ENCODE data around the gene TBC1D22B. TPM values are rescaled to one million over a fixed set of nuclear protein-coding genes. Genes with fewer than 3 reads are reported as not detected.

TBC1D22B gene
- total RNA-seq, 1 donor from 2014 or later = 16.5 TPM

DNA sequence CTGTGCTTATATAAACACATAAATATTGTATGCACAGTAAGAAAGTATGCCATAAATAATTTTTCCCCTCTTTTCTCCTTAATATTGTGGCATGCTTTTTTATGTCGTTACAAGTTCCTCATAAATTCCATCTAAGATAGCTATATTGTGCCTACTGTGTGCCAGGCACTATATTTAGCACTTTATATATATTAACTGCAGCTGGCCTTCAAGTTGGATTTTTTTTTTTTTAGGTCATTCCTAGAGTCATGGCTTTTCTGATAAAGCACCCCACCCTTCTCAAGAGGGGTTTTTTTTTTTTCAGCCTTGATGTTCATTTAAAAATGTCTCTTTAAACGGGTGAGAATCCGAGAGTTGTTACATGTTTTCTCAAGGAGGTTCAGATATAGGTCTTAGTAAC, 53.4 kb downstream of the TBC1D22B start:
- Histone ChIP-seq H3K9ac (no peak overlapping the region), H4K20me1 (ENCODE audit: low read depth) (peaks cover 5% of the 10 kb centered on the region), H3K27ac (no peak overlapping the region), H3K4me3 (no peak overlapping the region), H3K4me2 (no peak overlapping the region), H3K36me3 (no peaks in the 10 kb centered on the region), H3K27me3 (no peaks in the 10 kb centered on the region), H3K9me3 (ENCODE audit: low read depth) (no peaks in the 10 kb centered on the region), H3F3A (ENCODE audit: low read depth) (no peaks in the 10 kb centered on the region), H2AFZ (replicated peaks) (no peak overlapping the region), H3K79me2 (ENCODE audit: low read depth) (no peaks in the 10 kb centered on the region), H3K4me1 (no peaks in the 10 kb centered on the region)
- no peaks in the 10 kb centered on the region for H3K27me3 Mint-ChIP-seq (ENCODE audit: insufficient read depth, low read depth)
- H3K36me3 Mint-ChIP-seq = peaks cover 14% of the 10 kb centered on the region
- no peak overlapping the region for H3K4me3 Mint-ChIP-seq
- TF ChIP-seq EZH2phosphoT487 (IDR thresholded peaks at IDR 0.05) = no peak
- no peak for TF ChIP-seq EZH2 (IDR thresholded peaks at IDR 0.05)
- TF ChIP-seq, protein P1, sequence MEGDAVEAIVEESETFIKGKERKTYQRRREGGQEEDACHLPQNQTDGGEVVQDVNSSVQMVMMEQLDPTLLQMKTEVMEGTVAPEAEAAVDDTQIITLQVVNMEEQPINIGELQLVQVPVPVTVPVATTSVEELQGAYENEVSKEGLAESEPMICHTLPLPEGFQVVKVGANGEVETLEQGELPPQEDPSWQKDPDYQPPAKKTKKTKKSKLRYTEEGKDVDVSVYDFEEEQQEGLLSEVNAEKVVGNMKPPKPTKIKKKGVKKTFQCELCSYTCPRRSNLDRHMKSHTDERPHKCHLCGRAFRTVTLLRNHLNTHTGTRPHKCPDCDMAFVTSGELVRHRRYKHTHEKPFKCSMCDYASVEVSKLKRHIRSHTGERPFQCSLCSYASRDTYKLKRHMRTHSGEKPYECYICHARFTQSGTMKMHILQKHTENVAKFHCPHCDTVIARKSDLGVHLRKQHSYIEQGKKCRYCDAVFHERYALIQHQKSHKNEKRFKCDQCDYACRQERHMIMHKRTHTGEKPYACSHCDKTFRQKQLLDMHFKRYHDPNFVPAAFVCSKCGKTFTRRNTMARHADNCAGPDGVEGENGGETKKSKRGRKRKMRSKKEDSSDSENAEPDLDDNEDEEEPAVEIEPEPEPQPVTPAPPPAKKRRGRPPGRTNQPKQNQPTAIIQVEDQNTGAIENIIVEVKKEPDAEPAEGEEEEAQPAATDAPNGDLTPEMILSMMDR (IDR thresholded peaks at IDR 0.05) = no peak
- no peak overlapping the region for H3K27ac Mint-ChIP-seq
- no peak for DNase-seq (ENCODE audit: low spot score)
- H3K4me1 Mint-ChIP-seq = peaks cover 8% of the 10 kb centered on the region
- no peaks in the 10 kb centered on the region for H3K9me3 Mint-ChIP-seq

DNA sequence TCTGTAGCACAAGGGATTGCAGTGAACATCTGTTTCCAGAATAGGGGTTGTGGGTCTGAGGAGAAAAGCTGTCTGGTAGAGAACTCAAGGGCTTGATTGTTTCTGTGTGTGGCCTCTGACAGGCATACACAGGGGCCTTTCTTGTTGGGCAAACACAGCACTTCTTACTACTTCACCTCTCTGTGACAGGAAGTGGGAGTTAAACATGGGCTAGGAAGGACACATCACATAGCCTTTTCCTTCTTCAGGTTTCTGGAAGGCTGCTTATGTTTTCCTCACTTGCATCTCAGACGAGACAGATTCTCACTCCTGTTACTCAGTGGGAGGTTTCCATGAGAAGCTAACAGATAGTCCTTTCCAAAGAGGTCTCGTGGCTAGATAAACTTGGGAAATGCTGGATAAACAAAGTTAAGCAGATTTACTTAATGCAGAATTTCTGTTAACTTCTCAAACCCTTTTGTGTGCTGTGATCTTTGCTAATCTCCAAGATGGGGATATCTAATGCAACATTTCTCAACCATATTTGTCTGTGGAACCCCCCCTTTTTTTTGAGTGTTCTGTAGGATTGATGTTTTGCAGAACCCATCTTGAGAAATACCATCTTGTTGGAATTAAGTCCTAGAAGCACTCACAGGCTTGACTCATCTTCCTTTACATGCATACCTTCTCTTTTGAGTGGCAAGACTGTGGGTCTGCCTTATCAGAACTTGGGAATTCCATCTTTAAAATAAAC, 54.3 kb downstream of the TBC1D22B start:
- H3K36me3 Mint-ChIP-seq = peaks cover 15% of the 10 kb centered on the region

DNA sequence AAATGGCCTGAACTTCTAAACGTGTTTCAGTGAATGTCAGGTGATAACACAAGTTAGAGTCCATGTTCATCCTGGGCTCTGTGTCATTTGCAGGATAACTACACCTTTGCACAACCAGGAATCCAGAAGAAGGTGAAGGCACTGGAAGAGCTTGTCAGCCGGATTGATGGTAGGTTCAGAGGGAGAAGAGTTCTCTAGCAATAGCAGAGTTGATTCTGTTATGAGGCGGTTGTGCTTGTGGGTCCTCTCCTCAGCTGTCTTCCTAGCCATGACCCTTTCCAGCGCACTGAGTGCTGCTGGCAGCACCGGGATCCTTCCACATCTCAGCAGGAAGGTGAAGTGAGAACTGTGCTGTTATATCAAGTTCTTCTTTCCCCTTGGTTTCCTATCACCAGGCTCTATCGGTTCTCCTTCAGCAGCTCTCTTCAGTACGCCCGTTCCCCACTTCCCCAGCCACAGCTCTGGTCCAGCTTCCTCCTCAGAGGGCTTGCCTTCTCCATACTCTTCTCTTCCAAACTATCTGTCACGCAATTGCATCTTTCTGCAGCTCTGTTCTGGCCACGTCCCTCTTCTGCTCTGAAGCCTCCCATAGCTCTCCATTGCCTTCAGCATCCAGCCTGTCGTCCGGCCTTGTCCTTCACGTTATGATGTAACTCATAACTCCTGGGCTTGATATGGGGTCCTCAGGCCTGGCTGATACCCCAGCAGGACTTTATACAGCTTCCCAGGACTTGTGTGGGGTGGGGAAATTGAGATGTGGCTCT, 56.3 kb downstream of the TBC1D22B start:
- Histone ChIP-seq H3K79me2 (ENCODE audit: low read depth) (no peaks in the 10 kb centered on the region), H3F3A (ENCODE audit: low read depth) (no peaks in the 10 kb centered on the region), H3K27me3 (no peaks in the 10 kb centered on the region), H3K4me2 (no peak overlapping the region), H3K4me3 (no peak overlapping the region), H3K9me3 (ENCODE audit: low read depth) (no peaks in the 10 kb centered on the region), H3K9ac (no peak overlapping the region), H4K20me1 (ENCODE audit: low read depth) (peaks cover 5% of the 10 kb centered on the region), H3K36me3 (no peaks in the 10 kb centered on the region), H3K27ac (no peak overlapping the region), H2AFZ (replicated peaks) (no peak overlapping the region), H3K4me1 (no peaks in the 10 kb centered on the region)
- no peaks in the 10 kb centered on the region for H3K27me3 Mint-ChIP-seq (ENCODE audit: insufficient read depth, low read depth)
- no peak overlapping the region for H3K4me3 Mint-ChIP-seq
- peaks cover 15% of the 10 kb centered on the region for H3K36me3 Mint-ChIP-seq
- DNase-seq (ENCODE audit: low spot score) = no peak
- TF ChIP-seq, protein P1 (IDR thresholded peaks at IDR 0.05) = no peak
- no peak for TF ChIP-seq EZH2phosphoT487 (IDR thresholded peaks at IDR 0.05)
- no peak for TF ChIP-seq EZH2 (IDR thresholded peaks at IDR 0.05)
- H3K27ac Mint-ChIP-seq = no peak overlapping the region
- H3K4me1 Mint-ChIP-seq = no peaks in the 10 kb centered on the region
- no peaks in the 10 kb centered on the region for H3K9me3 Mint-ChIP-seq

More for the DNA sequence above, 54.3 kb downstream of the TBC1D22B start:
- Histone ChIP-seq H3K4me3 (no peak overlapping the region), H3F3A (ENCODE audit: low read depth) (no peaks in the 10 kb centered on the region), H3K9ac (no peak overlapping the region), H3K9me3 (ENCODE audit: low read depth) (no peaks in the 10 kb centered on the region), H3K27ac (no peak overlapping the region), H4K20me1 (ENCODE audit: low read depth) (peaks cover 5% of the 10 kb centered on the region), H3K36me3 (no peaks in the 10 kb centered on the region), H3K27me3 (no peaks in the 10 kb centered on the region), H2AFZ (replicated peaks) (no peak overlapping the region), H3K79me2 (ENCODE audit: low read depth) (no peaks in the 10 kb centered on the region), H3K4me1 (no peaks in the 10 kb centered on the region), H3K4me2 (no peak overlapping the region)
- H3K4me1 Mint-ChIP-seq = peaks cover 8% of the 10 kb centered on the region
- no peak overlapping the region for H3K27ac Mint-ChIP-seq
- H3K4me3 Mint-ChIP-seq = no peak overlapping the region
- H3K27me3 Mint-ChIP-seq (ENCODE audit: insufficient read depth, low read depth) = no peaks in the 10 kb centered on the region
- DNase-seq (ENCODE audit: low spot score) = no peak
- TF ChIP-seq, protein P1 (IDR thresholded peaks at IDR 0.05) = no peak
- TF ChIP-seq EZH2 (IDR thresholded peaks at IDR 0.05) (no peak), EZH2phosphoT487 (IDR thresholded peaks at IDR 0.05) (no peak)
- no peaks in the 10 kb centered on the region for H3K9me3 Mint-ChIP-seq
